OCI-LY7 (cell line): ENCODE data around the gene CELSR3. TPM values are rescaled to one million over a fixed set of nuclear protein-coding genes. Genes with fewer than 3 reads are reported as not detected.

ENCODE experiments used
- BruUV-seq: library from RNA; stranded (reverse); fragments of 400-500 nt; replicated peaks from 2 replicates; lab custom pipeline; 2021; lab: Mats Ljungman, UMichigan
- CTCF ChIA-PET: fragments of 300-600 bp; sonication (Branson Sonifier 250); formaldehyde crosslinking; loops from one replicate; lab custom pipeline; 2022; ENCODE audit warnings: antibody characterized with exemption; ENCODE audit not compliant: unreplicated experiment; lab: Charles Lee
- POLR2A ChIA-PET: fragments of 300-600 bp; sonication (Branson Sonifier 250); formaldehyde crosslinking; loops from one replicate; lab custom pipeline; 2022; ENCODE audit warnings: antibody characterized with exemption; lab: Charles Lee
- DNase-seq: peaks from one replicate; pipeline ENCODE4 v3.0.0-alpha.2; 2015; ENCODE audit warnings: low spot score
- H2AFZ ChIP-seq: fragments of 200-600 bp; sonication (generic), shearing (Covaris generic); 2 replicates; pipeline ENCODE4 v1.6.1; 2014; ENCODE audit warnings: mild to moderate bottlenecking, antibody characterized with exemption, low read length, moderate library complexity
- H3K27ac ChIP-seq: fragments of 200-600 bp; sonication (generic); 2 replicates; pipeline ENCODE4 v1.5.1; 2014; ENCODE audit warnings: mixed run types, low read depth, mild to moderate bottlenecking, moderate library complexity, low read length, inconsistent platforms; ENCODE audit not compliant: poor library complexity, severe bottlenecking
- H3K36me3 ChIP-seq: fragments of 200-600 bp; sonication (generic); 2 replicates; pipeline ENCODE4 v1.6.1; 2014; ENCODE audit warnings: mild to moderate bottlenecking, antibody characterized with exemption, low read length, moderate library complexity, mixed read lengths; ENCODE audit not compliant: insufficient read depth
- H3K4me1 ChIP-seq: fragments of 200-600 bp; sonication (generic); 2 replicates; pipeline ENCODE4 v1.5.1; 2014; ENCODE audit warnings: mild to moderate bottlenecking, low read length; ENCODE audit not compliant: insufficient read depth, poor library complexity, severe bottlenecking
- H3K4me2 ChIP-seq: fragments of 200-600 bp; sonication (generic); 2 replicates; pipeline ENCODE4 v1.6.1; 2014; ENCODE audit warnings: mild to moderate bottlenecking, low read length
- H3K4me3 ChIP-seq: fragments of 200-600 bp; sonication (generic); 2 replicates; pipeline ENCODE4 v1.5.1; 2014; ENCODE audit warnings: mild to moderate bottlenecking, low read depth, low read length; ENCODE audit not compliant: poor library complexity, severe bottlenecking
- H3K79me2 ChIP-seq: fragments of 200-600 bp; sonication (generic); 2 replicates; pipeline ENCODE4 v1.6.1; 2016; ENCODE audit warnings: low read depth, mild to moderate bottlenecking, low read length, moderate library complexity, mixed read lengths; ENCODE audit not compliant: insufficient read depth
- H3K9me2 ChIP-seq: fragments of 200-600 bp; sonication (generic); 2 replicates; pipeline ENCODE4 v1.6.1; 2016; ENCODE audit warnings: mild to moderate bottlenecking, low read length, mixed read lengths; ENCODE audit not compliant: insufficient read depth
- H3K9me3 ChIP-seq: fragments of 200-600 bp; sonication (generic); 2 replicates; pipeline ENCODE4 v1.6.1; 2014; ENCODE audit warnings: mild to moderate bottlenecking, mixed run types, low read length, mixed read lengths
- H4K20me1 ChIP-seq: fragments of 200-600 bp; sonication (generic); 2 replicates; pipeline ENCODE4 v1.6.1; 2014; ENCODE audit warnings: mild to moderate bottlenecking, antibody characterized with exemption, low read length, moderate library complexity, mixed read lengths; ENCODE audit not compliant: insufficient read depth
- CTCF ChIP-seq: fragments of 200-600 bp; sonication (generic); conservative IDR thresholded peaks from 2 replicates; pipeline ENCODE4 v1.5.1; 2014; ENCODE audit warnings: mild to moderate bottlenecking, antibody characterized with exemption, low read length, moderate library complexity, mixed read lengths
- EZH2phosphoT487 ChIP-seq: fragments of 200-600 bp; sonication (generic); IDR thresholded peaks from 2 replicates; pipeline ENCODE4 v1.6.1; 2018; ENCODE audit warnings: low read depth, borderline replicate concordance, mild to moderate bottlenecking, mixed run types, antibody characterized with exemption, low read length, moderate library complexity, mixed read lengths
- intact Hi-C: fragments of 100-400 bp; cut with micrococcal nuclease; formaldehyde crosslinking; loops from one replicate; pipeline ENCODE4 v1.10.0; 2022; ENCODE audit not compliant: unreplicated experiment
- total RNA-seq, 2 experiments: library from RNA; depleted of rRNA in 1 of 2; stranded (reverse); fragments of >200 nt in 1 of 2; shearing (Covaris generic) in 1 of 2; gene quantifications; 2 replicates each; pipeline ENCODE4 v1.2.3, GENCODE V29; 2014 to 2022

The CELSR3 gene
- total RNA-seq, 2 experiments from 2014 or later, result 3.0 to 9.1 TPM

GRCh38 chr3:48592519-48593087 lies 70.1 kb downstream of the CELSR3 start:
- ChIA-PET CTCF (no interaction called here), POLR2A (no interaction called here)
- no TSS peak for BruUV-seq
- no peak overlapping the region for H3K4me3 ChIP-seq
- peaks cover 5% of the 10 kb centered on the region; the same call in 1 of the 2 replicates for H3K36me3 ChIP-seq
- H3K9me2 ChIP-seq, result no peaks in the 10 kb centered on the region
- H3K27ac ChIP-seq, result no peak overlapping the region
- no peak for DNase-seq
- H3K9me3 ChIP-seq, result no peaks in the 10 kb centered on the region
- H3K79me2 ChIP-seq, result no peaks in the 10 kb centered on the region
- no peaks in the 10 kb centered on the region for H4K20me1 ChIP-seq
- TF ChIP-seq CTCF (no peak), EZH2phosphoT487 (no peak)
- H3K4me2 ChIP-seq, result no peak overlapping the region
- H3K4me1 ChIP-seq, result no peaks in the 10 kb centered on the region
- H2AFZ ChIP-seq, result no peak overlapping the region
- intact Hi-C loops, result no loop called here

- H3K4me2 ChIP-seq, result no peak overlapping the region
- H3K4me1 ChIP-seq, result no peaks in the 10 kb centered on the region
- no peaks in the 10 kb centered on the region for H3K9me2 ChIP-seq
- no peak overlapping the region for H3K27ac ChIP-seq
- intact Hi-C loops, result no loop called here
- DNase-seq, result no peak
- no peak for TF ChIP-seq EZH2phosphoT487
- no peak for TF ChIP-seq CTCF
- H3K9me3 ChIP-seq, result no peaks in the 10 kb centered on the region
- POLR2A ChIA-PET, result no interaction called here
- BruUV-seq, result no TSS peak
- no peaks in the 10 kb centered on the region for H3K79me2 ChIP-seq
- no peaks in the 10 kb centered on the region for H4K20me1 ChIP-seq
- CTCF ChIA-PET, result no interaction called here
- H3K4me3 ChIP-seq, result no peak overlapping the region
- H3K36me3 ChIP-seq, result no peaks in the 10 kb centered on the region
- no peak overlapping the region for H2AFZ ChIP-seq
Observed at GRCh38 chr3:48591886-48592518, 70.7 kb downstream of the CELSR3 start.

- no peaks in the 10 kb centered on the region for H3K9me2 ChIP-seq
- H3K27ac ChIP-seq, result no peak overlapping the region
- no peaks in the 10 kb centered on the region for H4K20me1 ChIP-seq
- H2AFZ ChIP-seq, result no peak overlapping the region
- no TSS peak for BruUV-seq
- no peak overlapping the region for H3K4me3 ChIP-seq
- ChIA-PET POLR2A (no interaction called here), CTCF (no interaction called here)
- TF ChIP-seq EZH2phosphoT487 (no peak), CTCF (no peak)
- H3K4me2 ChIP-seq, result no peak overlapping the region
- H3K9me3 ChIP-seq, result no peaks in the 10 kb centered on the region
- intact Hi-C loops, result no loop called here
- H3K4me1 ChIP-seq, result no peaks in the 10 kb centered on the region
- no peaks in the 10 kb centered on the region for H3K36me3 ChIP-seq
- no peak for DNase-seq
- no peaks in the 10 kb centered on the region for H3K79me2 ChIP-seq
Observed at GRCh38 chr3:48591436-48591835, 71.2 kb downstream of the CELSR3 start.
